PC-3 (cell line): ENCODE measurements around the gene DLD. TPM values are rescaled to one million over a fixed set of nuclear protein-coding genes. Genes with fewer than 3 reads are reported as not detected.
A peak's percentile ranks its signal among the peaks of the same experiment; 100 is the strongest.

Experiments used
- ATAC-seq: fragments of 200-7000 bp; cut with Tn5 transposase; 2 replicates; pipeline ENCODE4 v1.9.1; 2020; ENCODE audit warnings: mild to moderate bottlenecking, moderate library complexity
- BruUV-seq: library from RNA; stranded (reverse); fragments of 400-500 nt; replicated peaks from 2 replicates; lab custom pipeline; 2021; lab: Mats Ljungman, UMichigan
- CTCF ChIA-PET: fragments of 300-600 bp; sonication (Branson Sonifier 250); formaldehyde crosslinking; loops from one replicate; lab custom pipeline; 2022; ENCODE audit warnings: antibody characterized with exemption; lab: Charles Lee
- POLR2A ChIA-PET: fragments of 300-600 bp; sonication (Branson Sonifier 250); formaldehyde crosslinking; loops from one replicate; lab custom pipeline; 2022; ENCODE audit warnings: antibody characterized with exemption; ENCODE audit not compliant: unreplicated experiment; lab: Charles Lee
- DNase-seq: peaks from one replicate; pipeline ENCODE4 v3.0.0-alpha.2; 2015
- H2AFZ ChIP-seq: fragments of 300-600 bp; sonication (generic); 2 replicates; pipeline ENCODE4 v1.6.0; 2016; ENCODE audit warnings: antibody characterized with exemption, low read length
- H3F3A ChIP-seq: fragments of 300-600 bp; sonication (generic); one replicate; pipeline ENCODE4 v1.6.0; 2017; ENCODE audit warnings: antibody characterized with exemption, low read length, control low read depth, mild to moderate bottlenecking; ENCODE audit not compliant: unreplicated experiment
- H3K27ac ChIP-seq: fragments of 300-600 bp; sonication (generic); 2 replicates; pipeline ENCODE4 v1.5.1; 2016; ENCODE audit warnings: mild to moderate bottlenecking, low read length
- H3K27me3 ChIP-seq: fragments of 300-600 bp; sonication (generic); 2 replicates; pipeline ENCODE4 v1.6.1; 2016; ENCODE audit warnings: low read length, mixed read lengths
- H3K36me3 ChIP-seq: fragments of 300-600 bp; sonication (generic); 2 replicates; pipeline ENCODE4 v1.6.1; 2016; ENCODE audit warnings: low read depth, mixed run types, low read length, mixed read lengths
- H3K4me1 ChIP-seq: fragments of 300-600 bp; sonication (generic); 2 replicates; pipeline ENCODE4 v1.5.1; 2016; ENCODE audit warnings: low read length; ENCODE audit not compliant: insufficient read depth
- H3K4me2 ChIP-seq: fragments of 300-600 bp; sonication (generic); 2 replicates; pipeline ENCODE4 v1.6.0; 2016; ENCODE audit warnings: low read length
- H3K4me3 ChIP-seq: fragments of 300-600 bp; sonication (generic); 2 replicates; pipeline ENCODE4 v1.5.1; 2016; ENCODE audit warnings: mild to moderate bottlenecking, low read length, mixed read lengths
- H3K79me2 ChIP-seq: fragments of 300-600 bp; sonication (generic); 2 replicates; pipeline ENCODE4 v1.6.1; 2017; ENCODE audit warnings: low read length, mixed read lengths
- H3K9ac ChIP-seq: fragments of 300-600 bp; sonication (generic); 2 replicates; pipeline ENCODE4 v1.6.0; 2016; ENCODE audit warnings: mild to moderate bottlenecking, low read length
- H3K9me2 ChIP-seq: fragments of 300-600 bp; sonication (generic); replicated peaks from 2 replicates; pipeline ENCODE4 v1.6.1; 2016; ENCODE audit warnings: mixed run types, low read length, mixed read lengths
- H3K9me3 ChIP-seq: fragments of 300-600 bp; sonication (generic); 2 replicates; pipeline ENCODE4 v1.6.1; 2016; ENCODE audit warnings: low read length, mixed read lengths
- H4K20me1 ChIP-seq: fragments of 300-600 bp; sonication (generic); 2 replicates; pipeline ENCODE4 v1.6.1; 2016; ENCODE audit warnings: low read length, mixed read lengths
- CTCF ChIP-seq: fragments of 300-600 bp; sonication (generic); conservative IDR thresholded peaks from 2 replicates; pipeline ENCODE4 v1.5.1; 2017; ENCODE audit warnings: antibody characterized with exemption, low read depth, mild to moderate bottlenecking, low read length
- EZH2 ChIP-seq: fragments of 300-600 bp; sonication (generic); IDR thresholded peaks from one replicate; pipeline ENCODE4 v1.6.1; 2017; ENCODE audit warnings: antibody characterized with exemption, mild to moderate bottlenecking, low read length; ENCODE audit not compliant: unreplicated experiment
- EZH2phosphoT487 ChIP-seq: fragments of 300-600 bp; sonication (generic); IDR thresholded peaks from 2 replicates; pipeline ENCODE4 v1.6.1; 2018; ENCODE audit warnings: mild to moderate bottlenecking, antibody characterized with exemption, low read length, borderline replicate concordance
- intact Hi-C: fragments of 100-400 bp; cut with micrococcal nuclease; formaldehyde crosslinking; loops from 2 replicates; pipeline ENCODE4 v1.9.0; 2023
- total RNA-seq: library from RNA; depleted of rRNA; stranded (reverse); fragments of >200 nt; gene quantifications from 2 replicates; pipeline ENCODE4 v1.2.3, GENCODE V29; 2014

Gene DLD
- total RNA-seq, 1 experiment from 2014 or later: 64.0 TPM

GRCh38 chr7:107854989-107855388 is 36.0 kb upstream of the DLD start:
- no TSS peak for BruUV-seq
- ATAC-seq (no peak), DNase-seq (peak; percentile 35)
- H3F3A ChIP-seq: peaks cover 3% of the 10 kb centered on the region
- H3K4me3 ChIP-seq: no peak overlapping the region
- no peaks in the 10 kb centered on the region for H3K36me3 ChIP-seq
- POLR2A ChIA-PET: interaction anchor here (0.5 kb wide), 1 partner anchor 1043 kb away, joined by 7 read pairs; no protein-coding TSS in a partner anchor
- no peak overlapping the region for H3K9ac ChIP-seq
- H3K4me2 ChIP-seq: no peak overlapping the region
- no peak for TF ChIP-seq EZH2
- TF ChIP-seq CTCF: no peak
- TF ChIP-seq EZH2phosphoT487: no peak
- intact Hi-C loops: no loop called here
- H2AFZ ChIP-seq: no peak overlapping the region
- H3K4me1 ChIP-seq: peaks cover 17% of the 10 kb centered on the region
- CTCF ChIA-PET: no interaction called here
- H3K27me3 ChIP-seq: no peaks in the 10 kb centered on the region
- H3K9me2 ChIP-seq: no peaks in the 10 kb centered on the region
- no peaks in the 10 kb centered on the region for H3K79me2 ChIP-seq
- H3K27ac ChIP-seq: no peak overlapping the region
- no peaks in the 10 kb centered on the region for H3K9me3 ChIP-seq
- no peaks in the 10 kb centered on the region for H4K20me1 ChIP-seq

- Histone ChIP-seq H3K4me2 (peak overlapping the region; percentile 21; the same call in 1 of the 2 replicates), H3K4me3 (no peak overlapping the region), H2AFZ (no peak overlapping the region), H3F3A (peaks cover 3% of the 10 kb centered on the region), H3K27me3 (no peaks in the 10 kb centered on the region), H4K20me1 (no peaks in the 10 kb centered on the region), H3K36me3 (no peaks in the 10 kb centered on the region), H3K9me3 (no peaks in the 10 kb centered on the region), H3K9ac (no peak overlapping the region), H3K4me1 (peaks cover 17% of the 10 kb centered on the region), H3K79me2 (no peaks in the 10 kb centered on the region), H3K27ac (no peak overlapping the region), H3K9me2 (no peaks in the 10 kb centered on the region)
- DNase-seq: no peak
- BruUV-seq: no TSS peak
- ATAC-seq: peak; percentile 71
- POLR2A ChIA-PET: no interaction called here
- intact Hi-C loops: no loop called here
- CTCF ChIA-PET: interaction anchor here (1.4 kb wide), 1 partner anchor 18 kb away, joined by 4 read pairs; no protein-coding TSS in a partner anchor
- TF ChIP-seq EZH2: no peak
These were observed 34.0 kb upstream of the DLD start for GRCh38 chr7:107856806-107857540.

- no TSS peak for BruUV-seq
- H3K4me2 ChIP-seq: peak overlapping the region; percentile 21; the same call in 1 of the 2 replicates
- H3K9me2 ChIP-seq: no peaks in the 10 kb centered on the region
- H2AFZ ChIP-seq: no peak overlapping the region
- H3K79me2 ChIP-seq: no peaks in the 10 kb centered on the region
- no peak overlapping the region for H3K4me3 ChIP-seq
- H4K20me1 ChIP-seq: no peaks in the 10 kb centered on the region
- TF ChIP-seq EZH2phosphoT487: no peak
- no peak for TF ChIP-seq EZH2
- TF ChIP-seq CTCF: no peak
- H3F3A ChIP-seq: peaks cover 3% of the 10 kb centered on the region
- ChIA-PET POLR2A (no interaction called here), CTCF (interaction anchor here (1.4 kb wide), 1 partner anchor 17 kb away, joined by 4 read pairs; no protein-coding TSS in a partner anchor)
- ATAC-seq: peak; percentile 81
- intact Hi-C loops: no loop called here
- H3K9ac ChIP-seq: no peak overlapping the region
- no peaks in the 10 kb centered on the region for H3K27me3 ChIP-seq
- H3K4me1 ChIP-seq: peaks cover 17% of the 10 kb centered on the region
- no peak overlapping the region for H3K27ac ChIP-seq
- peak; percentile 76 for DNase-seq
- no peaks in the 10 kb centered on the region for H3K36me3 ChIP-seq
- no peaks in the 10 kb centered on the region for H3K9me3 ChIP-seq
These were observed 33.5 kb upstream of the DLD start for GRCh38 chr7:107857541-107857912.
